NCI-H2227 (cell line): Measurements from ENCODE around the gene MCCC2.
"Not testable (repeated sequence)": the region's sequence is repeated elsewhere in the genome, so short reads cannot be mapped to it uniquely, and the experiment has no call there.

ENCODE experiments used
- DNase-seq: peaks from one replicate; lab custom pipeline; 2025; ENCODE audit not compliant: unreplicated experiment; lab: John Stamatoyannopoulos, UW

MCCC2 gene

GRCh38 chr5:71662381-71662780 lies 75.2 kb downstream of the MCCC2 start:
- no peak for DNase-seq

DNA sequence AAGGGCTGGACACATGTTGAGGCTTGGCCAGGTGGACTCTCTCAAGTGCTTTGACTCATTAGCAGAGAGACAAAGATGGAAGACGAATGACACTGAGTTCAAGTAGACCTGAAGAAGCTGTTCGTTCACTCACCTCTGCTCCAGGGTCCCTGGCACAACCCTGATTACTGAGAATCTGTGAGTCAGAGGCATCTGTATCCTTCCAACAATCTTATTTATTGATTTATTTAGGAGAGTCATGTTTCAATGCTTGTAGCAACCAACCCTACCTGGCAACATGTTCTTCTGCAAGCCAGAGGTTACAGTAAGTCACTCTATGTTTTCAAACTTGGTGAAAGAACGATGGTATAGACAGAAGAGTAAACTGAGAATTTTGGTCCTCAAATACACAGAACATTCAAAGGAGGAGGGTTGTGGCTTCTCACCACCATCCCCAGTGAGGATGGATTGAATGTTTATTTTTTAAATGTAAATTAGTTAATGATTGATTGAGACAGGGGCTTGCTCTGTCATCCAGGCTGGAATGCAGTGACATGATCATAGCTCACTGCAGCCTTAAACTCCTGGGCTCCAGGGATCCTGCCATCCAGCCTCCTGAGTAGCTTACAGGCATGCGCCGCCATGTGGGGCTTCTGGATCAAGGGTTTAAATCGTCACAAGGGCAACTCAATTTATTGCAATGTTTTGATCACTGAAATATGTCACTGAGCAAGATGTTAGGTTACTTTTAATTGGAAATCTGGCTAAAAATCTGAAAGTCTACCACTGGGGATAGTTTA lies 76.2 kb downstream of the MCCC2 start:
- no peak for DNase-seq

DNA sequence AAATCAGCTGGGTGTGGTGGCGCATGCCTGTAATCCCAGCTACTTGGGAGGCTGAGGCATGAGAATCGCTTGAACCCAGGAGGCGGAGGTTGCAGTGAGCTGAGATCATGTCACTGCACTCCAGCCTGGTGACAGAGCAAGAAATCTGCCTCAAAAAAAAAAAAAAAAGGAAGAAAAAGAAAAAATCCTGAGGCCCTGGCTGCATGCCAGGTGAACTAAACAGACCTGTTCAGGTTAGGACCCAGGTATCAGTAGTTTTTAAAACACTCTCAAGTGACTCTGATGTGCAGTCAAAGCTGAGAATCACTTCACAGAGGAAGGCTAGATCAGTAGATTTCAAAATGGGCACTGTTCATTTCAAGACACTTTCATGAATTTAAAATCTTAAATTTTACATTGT lies 77.5 kb downstream of the MCCC2 start:
- not testable (repeated sequence) for DNase-seq

GRCh38 chr5:71666321-71666720 lies 79.2 kb downstream of the MCCC2 start:
- DNase-seq, result no peak

- no peak for DNase-seq
Measured at GRCh38 chr5:71677977-71678376, 90.8 kb downstream of the MCCC2 start.

- no peak for DNase-seq
Measured at GRCh38 chr5:71679714-71680113, 92.6 kb downstream of the MCCC2 start.

- no peak for DNase-seq
Measured at GRCh38 chr5:71680510-71680909, 93.4 kb downstream of the MCCC2 start.

- DNase-seq, result no peak
Measured at GRCh38 chr5:71681296-71681695, 94.2 kb downstream of the MCCC2 start.

GRCh38 chr5:71684309-71684708 lies 97.2 kb downstream of the MCCC2 start:
- DNase-seq, result no peak

- peak; percentile 33 for DNase-seq
Measured at GRCh38 chr5:71693828-71694427, 106.8 kb downstream of the MCCC2 start.

GRCh38 chr5:71695071-71695470 lies 107.9 kb downstream of the MCCC2 start:
- no peak for DNase-seq

DNA sequence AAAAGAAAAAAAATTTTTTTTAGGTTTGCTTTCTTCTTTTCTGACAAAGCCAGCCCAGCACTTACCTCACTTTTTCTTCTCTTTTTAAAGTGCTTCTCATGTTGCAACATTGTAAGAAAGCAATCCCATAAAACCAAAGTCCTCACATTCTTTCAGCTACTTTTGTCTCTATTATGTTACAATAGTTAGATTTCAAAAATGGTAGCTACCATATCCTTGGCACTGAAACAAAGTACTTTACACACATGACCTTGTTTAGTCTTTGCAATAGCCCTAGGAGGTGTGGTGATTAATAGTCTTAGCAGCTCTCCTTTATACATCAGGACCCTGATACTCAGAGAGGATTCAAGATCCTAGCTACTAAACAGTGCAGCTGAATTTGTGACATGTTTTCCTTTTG lies 108.5 kb downstream of the MCCC2 start:
- DNase-seq, result no peak

DNA sequence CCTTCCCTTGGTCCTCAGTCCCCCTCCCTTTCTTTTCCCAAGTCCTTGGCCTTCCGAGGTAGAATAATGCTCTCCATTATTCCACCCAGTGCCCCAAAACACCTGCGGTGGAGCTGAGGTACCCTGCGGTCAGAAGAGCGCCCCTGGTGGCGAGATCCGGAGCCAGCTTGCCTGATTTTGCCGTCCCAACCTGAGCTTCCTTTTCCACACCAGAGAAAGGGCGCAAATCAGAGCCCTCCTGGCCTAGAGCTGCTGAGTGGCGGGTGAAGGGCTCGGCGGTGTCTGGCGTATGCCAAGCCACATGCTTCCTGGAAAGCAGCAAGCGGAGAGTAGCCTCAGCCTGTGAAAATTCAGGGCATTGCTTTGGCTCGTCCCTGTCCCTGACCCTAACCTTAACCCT lies 110.8 kb downstream of the MCCC2 start:
- DNase-seq, result no peak

GRCh38 chr5:71699233-71699632 lies 112.1 kb downstream of the MCCC2 start:
- DNase-seq, result no peak

DNA sequence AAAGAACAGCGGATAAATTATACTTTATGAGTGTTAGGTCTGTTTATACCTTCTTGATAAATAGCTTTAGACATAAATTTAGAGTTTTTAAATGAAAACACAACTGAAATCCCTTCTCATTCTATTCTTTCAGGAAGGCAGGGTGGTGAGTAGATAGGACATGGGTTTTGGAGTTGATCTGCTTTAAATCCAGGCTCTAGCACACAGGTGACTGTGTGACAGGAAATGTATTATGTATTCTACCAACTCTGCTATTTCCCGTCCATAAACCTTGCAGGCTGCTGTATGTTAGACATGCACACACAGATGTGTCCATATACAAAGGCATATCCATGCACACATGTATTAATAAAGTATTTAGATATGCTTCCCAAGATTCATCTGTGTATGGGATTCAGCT lies 112.6 kb downstream of the MCCC2 start:
- no peak for DNase-seq

GRCh38 chr5:71700803-71701202 lies 113.7 kb downstream of the MCCC2 start:
- no peak for DNase-seq

- DNase-seq, result no peak
Measured at GRCh38 chr5:71701407-71701806, 114.3 kb downstream of the MCCC2 start.

DNA sequence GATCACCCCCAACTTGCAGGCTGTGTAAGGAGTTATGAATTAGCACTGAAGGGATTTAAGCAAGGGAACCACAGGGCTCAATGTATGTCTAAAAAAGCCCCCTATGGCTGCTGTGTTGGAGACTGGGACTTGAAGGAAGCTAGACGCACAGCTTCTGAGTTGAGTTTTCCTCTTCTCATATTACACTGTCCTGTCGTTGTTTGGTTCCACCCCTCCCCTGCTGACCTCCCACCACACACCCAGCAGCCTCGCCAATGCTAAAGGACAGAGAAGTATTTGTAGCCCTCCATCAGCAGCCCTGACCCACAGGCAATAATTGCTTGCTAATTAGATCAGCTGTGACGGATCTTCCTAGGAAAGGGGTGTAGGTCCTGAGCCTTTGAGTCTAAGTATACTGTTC lies 116.8 kb downstream of the MCCC2 start:
- no peak for DNase-seq

GRCh38 chr5:71705421-71705820 lies 118.3 kb downstream of the MCCC2 start:
- DNase-seq, result no peak

- DNase-seq, result no peak
Measured at GRCh38 chr5:71706906-71707305, 119.8 kb downstream of the MCCC2 start.
